AG09309 (cell line): ENCODE results near the gene MUC2.

ENCODE experiments used
- DNase-seq: peaks from one replicate; pipeline ENCODE4 v3.0.0-alpha.2; 2010; ENCODE audit warnings: low read depth
- H3K4me3 ChIP-seq: 2 replicates; pipeline ENCODE4 v1.5.1; 2011; ENCODE audit warnings: mild to moderate bottlenecking, low read depth, low read length, moderate library complexity; ENCODE audit not compliant: control insufficient read depth
- CTCF ChIP-seq: IDR thresholded peaks from 2 replicates; pipeline ENCODE4 v1.5.1; 2011; ENCODE audit warnings: mild to moderate bottlenecking, low read depth, low read length, inconsistent platforms; ENCODE audit not compliant: insufficient read depth, control insufficient read depth; ENCODE audit errors: missing control alignments

The MUC2 gene

GRCh38 chr11:1028616-1029015, 46.1 kb upstream of the MUC2 start:
- no peak for TF ChIP-seq CTCF
- H3K4me3 ChIP-seq, result no peak overlapping the region
- DNase-seq, result no peak

GRCh38 chr11:1029051-1029450, 45.6 kb upstream of the MUC2 start:
- no peak for TF ChIP-seq CTCF
- DNase-seq, result no peak
- H3K4me3 ChIP-seq, result no peak overlapping the region

GRCh38 chr11:1029654-1030053, 45.0 kb upstream of the MUC2 start:
- DNase-seq, result no peak
- H3K4me3 ChIP-seq, result no peak overlapping the region
- TF ChIP-seq CTCF, result no peak

- TF ChIP-seq CTCF, result no peak
- DNase-seq, result no peak
- H3K4me3 ChIP-seq, result no peak overlapping the region
Measured at GRCh38 chr11:1030086-1030485, 44.6 kb upstream of the MUC2 start.

- no peak for DNase-seq
- TF ChIP-seq CTCF, result no peak
- no peak overlapping the region for H3K4me3 ChIP-seq
Measured at GRCh38 chr11:1030556-1030955, 44.1 kb upstream of the MUC2 start.

- no peak for TF ChIP-seq CTCF
- H3K4me3 ChIP-seq, result no peak overlapping the region
- no peak for DNase-seq
Measured at GRCh38 chr11:1031121-1031899, 43.4 kb upstream of the MUC2 start.
